ENCODE measurements around the gene CDCA3.

The CDCA3 gene

DNA sequence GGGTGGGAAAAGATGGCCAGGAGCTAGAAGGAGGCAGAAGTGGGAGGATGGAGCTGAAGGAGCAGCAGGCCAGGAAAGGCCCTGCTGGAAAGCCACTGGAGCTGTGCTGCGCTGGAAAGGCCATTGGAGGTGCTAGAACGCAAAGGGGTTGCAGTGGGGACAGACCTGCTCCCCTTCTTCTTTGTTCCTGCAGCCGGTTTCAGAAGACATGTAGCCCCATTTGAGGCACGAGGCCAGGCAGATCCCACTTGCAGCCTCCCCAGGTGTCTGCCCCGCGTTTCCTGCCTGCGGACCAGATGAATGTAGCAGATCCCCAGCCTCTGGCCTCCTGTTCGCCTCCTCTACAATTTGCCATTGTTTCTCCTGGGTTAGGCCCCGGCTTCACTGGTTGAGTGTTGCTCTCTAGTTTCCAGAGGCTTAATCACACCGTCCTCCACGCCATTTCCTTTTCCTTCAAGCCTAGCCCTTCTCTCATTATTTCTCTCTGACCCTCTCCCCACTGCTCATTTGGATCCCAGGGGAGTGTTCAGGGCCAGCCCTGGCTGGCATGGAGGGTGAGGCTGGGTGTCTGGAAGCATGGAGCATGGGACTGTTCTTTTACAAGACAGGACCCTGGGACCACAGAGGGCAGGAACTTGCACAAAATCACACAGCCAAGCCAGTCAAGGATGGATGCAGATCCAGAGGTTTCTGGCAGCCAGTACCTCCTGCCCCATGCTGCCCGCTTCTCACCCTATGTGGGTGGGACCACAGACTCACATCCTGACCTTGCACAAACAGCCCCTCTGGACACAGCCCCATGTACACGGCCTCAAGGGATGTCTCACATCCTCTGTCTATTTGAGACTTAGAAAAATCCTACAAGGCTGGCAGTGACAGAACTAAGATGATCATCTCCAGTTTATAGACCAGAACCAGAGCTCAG lies 31.7 kb downstream of the CDCA3 start:
- no peak for DNase-seq

DNA sequence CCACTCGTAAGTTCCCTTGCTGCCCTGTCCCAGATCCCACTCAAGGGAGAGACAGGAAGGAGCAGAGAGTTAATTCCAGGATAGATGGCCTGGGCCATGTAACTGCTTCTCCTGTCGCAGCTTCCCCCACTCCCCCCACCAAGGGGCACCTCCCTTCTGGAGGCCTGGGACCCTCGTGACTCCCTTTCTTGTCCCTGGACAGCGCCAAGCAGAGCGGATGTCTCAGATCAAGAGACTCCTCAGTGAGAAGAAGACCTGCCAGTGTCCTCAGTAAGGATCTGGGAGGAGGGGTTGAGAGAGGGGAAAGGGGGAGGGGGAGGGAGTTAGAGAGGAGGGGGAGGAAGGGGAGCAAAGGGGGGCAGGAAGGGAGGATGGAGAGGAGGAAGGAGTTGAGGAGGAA lies 32.4 kb downstream of the CDCA3 start:
- no peak for DNase-seq

DNA sequence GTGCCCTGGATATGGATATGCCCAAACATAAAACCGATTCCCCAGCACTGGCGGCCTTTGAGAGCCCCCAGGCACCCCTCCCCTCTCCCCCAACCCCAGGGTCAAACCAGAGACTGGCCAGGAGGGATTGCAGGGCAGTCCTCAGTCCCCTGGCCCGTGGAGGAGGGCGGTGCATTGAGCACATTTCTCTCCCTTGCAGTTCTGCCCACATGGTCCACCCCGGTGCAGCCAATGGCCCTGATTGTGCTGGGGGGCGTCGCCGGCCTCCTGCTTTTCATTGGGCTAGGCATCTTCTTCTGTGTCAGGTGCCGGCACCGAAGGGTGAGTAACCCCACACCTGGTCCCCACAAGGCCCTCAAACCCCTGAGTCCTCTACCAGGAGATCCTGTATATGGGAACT lies 32.9 kb downstream of the CDCA3 start:
- DNase-seq, result no peak

DNA sequence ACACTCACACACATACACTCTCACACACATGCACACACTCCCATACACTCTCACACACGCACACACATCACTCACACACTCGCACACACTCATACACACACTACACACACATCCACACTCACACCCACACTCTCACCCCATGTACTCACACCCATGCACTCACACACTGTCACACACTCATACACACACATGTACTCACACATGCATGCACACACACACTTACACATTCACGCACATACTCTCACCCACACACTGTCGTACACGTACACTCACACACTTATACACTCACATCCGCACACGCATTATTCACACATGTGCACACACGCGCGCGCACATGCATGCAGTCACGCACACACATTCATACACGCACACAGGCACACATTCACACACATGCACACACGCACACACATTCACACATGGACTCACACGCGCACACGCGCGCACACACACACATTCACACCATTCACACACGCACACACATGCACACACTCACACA lies 33.4 kb downstream of the CDCA3 start:
- no peak for DNase-seq

DNA sequence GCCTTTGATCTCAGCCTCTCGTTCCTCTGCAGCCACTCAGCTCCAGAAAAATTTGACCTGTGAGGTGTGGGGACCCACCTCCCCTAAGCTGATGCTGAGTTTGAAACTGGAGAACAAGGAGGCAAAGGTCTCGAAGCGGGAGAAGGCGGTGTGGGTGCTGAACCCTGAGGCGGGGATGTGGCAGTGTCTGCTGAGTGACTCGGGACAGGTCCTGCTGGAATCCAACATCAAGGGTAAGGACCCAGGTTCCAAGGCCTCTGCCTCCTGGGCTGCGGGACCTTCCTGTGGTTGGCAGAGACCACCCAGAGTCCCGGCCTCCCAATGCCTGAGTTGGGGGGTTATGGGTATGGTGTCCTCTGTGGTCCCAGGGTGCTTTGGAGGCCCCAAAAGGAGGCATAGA lies 34.0 kb downstream of the CDCA3 start:
- DNase-seq, result no peak

DNA sequence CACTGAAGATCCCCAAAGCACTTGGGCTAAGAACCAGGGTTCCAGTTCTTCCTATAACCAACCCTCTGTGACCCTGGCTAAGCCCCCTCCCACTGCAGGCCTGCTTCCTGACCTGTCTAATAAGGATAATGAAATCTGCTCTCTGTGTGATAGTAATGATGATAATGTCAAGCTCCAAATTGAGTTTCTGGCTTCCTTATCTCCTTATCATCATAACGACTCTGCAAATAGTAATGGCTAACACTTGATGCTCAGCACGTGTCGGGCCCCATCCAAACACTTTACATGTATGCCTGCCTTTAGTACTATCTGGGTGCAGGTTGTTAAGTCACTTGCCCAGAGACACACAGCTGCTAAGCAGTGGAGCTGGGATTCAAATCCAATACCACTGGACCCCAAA lies 34.5 kb downstream of the CDCA3 start:
- no peak for DNase-seq

DNA sequence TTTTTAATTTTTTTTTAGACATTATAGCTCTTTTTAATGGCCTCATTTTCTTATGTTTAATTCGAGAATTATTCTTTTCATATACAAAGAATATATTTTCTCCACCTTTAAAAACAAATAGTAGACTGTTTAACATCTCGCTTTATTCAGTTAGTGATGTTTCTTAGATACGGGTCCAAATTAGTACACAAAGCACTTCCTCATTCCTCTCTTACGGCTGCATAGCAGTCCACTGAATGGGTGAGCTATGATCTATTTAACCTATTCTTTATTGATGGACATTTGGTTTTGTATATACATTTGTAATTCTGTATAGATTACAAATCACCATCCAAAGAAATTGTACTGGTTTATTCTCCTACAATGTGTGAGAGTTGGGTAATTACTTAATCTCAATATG lies 37.7 kb downstream of the CDCA3 start:
- no peak for DNase-seq

DNA sequence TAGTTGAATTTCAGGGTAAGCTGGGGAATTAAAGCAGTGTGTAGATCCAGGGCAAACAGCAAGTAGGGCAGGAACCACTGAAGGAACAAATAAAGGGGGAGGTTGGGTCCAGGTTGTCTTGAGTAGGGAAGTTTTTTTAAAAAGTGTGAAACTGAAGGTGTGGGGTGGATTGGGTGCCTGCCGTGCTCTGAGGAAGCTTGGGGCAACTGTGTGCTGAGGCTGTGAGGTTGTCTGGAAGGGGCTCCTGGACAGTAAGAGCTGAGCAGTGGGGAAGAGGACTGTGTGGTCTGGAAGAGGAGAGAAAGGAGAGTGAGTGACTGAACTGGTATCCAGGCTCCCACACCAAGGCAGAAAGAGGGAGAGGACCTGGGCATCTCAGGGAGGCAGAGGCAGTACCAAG lies 40.3 kb downstream of the CDCA3 start:
- DNase-seq, result no peak

DNA sequence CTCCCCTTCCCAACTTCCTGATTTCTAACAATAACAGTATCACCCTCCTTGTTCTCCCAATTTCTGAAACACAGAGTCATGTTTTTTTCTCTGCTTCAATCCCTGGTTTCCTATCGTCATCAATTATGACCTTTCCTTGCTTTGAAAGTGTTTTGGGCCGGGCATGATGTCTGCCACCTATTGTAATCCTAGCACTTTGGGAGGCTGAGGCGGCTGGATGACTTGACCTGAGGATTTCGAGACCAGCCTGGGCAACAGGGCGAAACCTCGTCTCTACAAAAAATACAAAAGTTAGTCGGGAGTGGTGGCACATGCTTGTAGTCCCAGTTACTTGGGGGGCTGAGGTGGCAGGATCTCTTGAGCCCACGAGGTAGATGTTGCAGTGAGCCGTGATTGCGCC lies 42.0 kb downstream of the CDCA3 start:
- no peak for DNase-seq

DNA sequence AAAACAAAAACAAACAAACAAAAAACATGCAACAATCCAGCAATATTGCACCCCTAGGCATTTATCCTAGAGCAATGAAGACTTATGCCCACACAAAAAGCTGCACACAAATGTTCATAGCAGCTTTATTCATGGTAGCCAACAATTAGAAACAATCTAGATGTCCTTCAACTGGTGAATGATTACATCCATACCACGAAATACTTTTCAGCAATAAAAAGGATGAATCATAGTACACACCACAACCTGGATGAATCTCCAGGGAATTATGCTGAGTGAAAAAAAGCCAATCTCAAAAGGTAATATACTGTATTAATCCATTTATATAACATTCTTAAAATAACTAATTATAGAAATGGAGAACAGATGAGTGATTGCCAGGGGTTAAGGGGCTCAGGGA lies 43.9 kb downstream of the CDCA3 start:
- DNase-seq, result no peak

DNA sequence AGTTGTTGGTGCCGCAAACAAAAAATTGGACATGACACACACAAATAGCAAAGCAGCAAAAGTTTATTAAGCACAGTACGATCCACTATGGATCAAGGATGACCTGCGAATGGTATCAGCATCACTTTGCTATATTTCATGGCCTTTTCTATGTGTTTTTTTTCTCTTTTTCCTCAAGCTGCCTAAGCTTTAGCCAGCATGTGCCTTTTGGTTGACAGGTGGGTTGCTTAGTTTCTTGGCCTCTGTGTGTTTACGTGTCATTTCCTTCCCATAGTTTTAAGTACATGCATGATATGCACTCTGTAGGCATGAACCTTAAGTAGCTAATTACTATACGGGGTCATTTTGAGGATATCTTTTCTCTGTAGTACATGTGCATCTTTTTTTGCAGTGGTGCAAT lies 51.9 kb downstream of the CDCA3 start:
- DNase-seq, result no peak

Data from DMS79 treated with DMSO at 0.1 percent for 48 hours (cell line).